Astrocyte of the cerebellum (primary cell): Measurements from ENCODE around the gene RICTOR.

Experiments
- DNase-seq: peaks from one replicate; pipeline ENCODE4 v3.0.0-alpha.2; 2011; ENCODE audit warnings: low read depth
- H3K4me3 ChIP-seq: 2 replicates; pipeline ENCODE4 v1.5.1; 2011; ENCODE audit warnings: mild to moderate bottlenecking, low read depth, low read length, moderate library complexity
- CTCF ChIP-seq: IDR thresholded peaks from 2 replicates; pipeline ENCODE4 v1.5.1; 2012; ENCODE audit warnings: low read length, low read depth, moderate library complexity, mild to moderate bottlenecking; ENCODE audit errors: missing control alignments
- in situ Hi-C: cut with HindIII; loops from 2 replicates; pipeline ENCODE4 v1.10.0; 2017; ENCODE audit warnings: low sequenced_read_pairs

Gene RICTOR

GRCh38 chr5:38961691-38962090, 112.5 kb downstream of the RICTOR start:
- in situ Hi-C loops, result no loop called here
- no peak for TF ChIP-seq CTCF
- DNase-seq, result no peak
- H3K4me3 ChIP-seq, result no peak overlapping the region

- DNase-seq, result no peak
- H3K4me3 ChIP-seq, result no peak overlapping the region
- TF ChIP-seq CTCF, result no peak
- in situ Hi-C loops, result no loop called here
These were observed 120.7 kb downstream of the RICTOR start for GRCh38 chr5:38953426-38954012.

GRCh38 chr5:38948501-38948900, 125.7 kb downstream of the RICTOR start:
- in situ Hi-C loops, result no loop called here
- DNase-seq, result no peak

GRCh38 chr5:38944282-38944681, 129.9 kb downstream of the RICTOR start:
- H3K4me3 ChIP-seq, result no peak overlapping the region
- in situ Hi-C loops, result no loop called here
- no peak for DNase-seq

More at GRCh38 chr5:38948501-38948900, 125.7 kb downstream of the RICTOR start:
- no peak for TF ChIP-seq CTCF
- no peak overlapping the region for H3K4me3 ChIP-seq

GRCh38 chr5:38941912-38942311, 132.3 kb downstream of the RICTOR start:
- no peak for TF ChIP-seq CTCF
- in situ Hi-C loops, result no loop called here
- H3K4me3 ChIP-seq, result no peak overlapping the region
- no peak for DNase-seq

More at GRCh38 chr5:38944282-38944681, 129.9 kb downstream of the RICTOR start:
- no peak for TF ChIP-seq CTCF

GRCh38 chr5:38940230-38940858, 133.9 kb downstream of the RICTOR start:
- no peak for DNase-seq
- in situ Hi-C loops, result no loop called here
- no peak for TF ChIP-seq CTCF
- no peak overlapping the region for H3K4me3 ChIP-seq

GRCh38 chr5:38938973-38939372, 135.2 kb downstream of the RICTOR start:
- no peak for TF ChIP-seq CTCF
- H3K4me3 ChIP-seq, result no peak overlapping the region
- no peak for DNase-seq
- in situ Hi-C loops, result no loop called here
